Fibroblast of skin of left quadriceps (primary cell): Measurements from ENCODE around the gene XAB2.

Experiments used
- DNase-seq, 2 experiments: peaks; one replicate each; pipeline ENCODE4 v3.0.0-alpha.2; 2013; ENCODE audit warnings: low read depth in 2 of 2

Gene XAB2

GRCh38 chr19:7611541-7612279, 17.6 kb downstream of the XAB2 start:
- DNase-seq = no peak

- DNase-seq = no peak
Observed at GRCh38 chr19:7610491-7611240, 18.7 kb downstream of the XAB2 start.

- DNase-seq = no peak
Observed at GRCh38 chr19:7607874-7608560, 21.3 kb downstream of the XAB2 start.

GRCh38 chr19:7607212-7607873, 22.0 kb downstream of the XAB2 start:
- DNase-seq = no peak

- DNase-seq = no peak
Observed at GRCh38 chr19:7606289-7606688, 23.1 kb downstream of the XAB2 start.

GRCh38 chr19:7605490-7606222, 23.7 kb downstream of the XAB2 start:
- no peak for DNase-seq

- DNase-seq = no peak
Observed at GRCh38 chr19:7603919-7604318, 25.4 kb downstream of the XAB2 start.

GRCh38 chr19:7602935-7603497, 26.3 kb downstream of the XAB2 start:
- no peak for DNase-seq

GRCh38 chr19:7602240-7602934, 27.0 kb downstream of the XAB2 start:
- DNase-seq = no peak

GRCh38 chr19:7600721-7601120, 28.6 kb downstream of the XAB2 start:
- DNase-seq = no peak

- DNase-seq = no peak
Observed at GRCh38 chr19:7598180-7598579, 31.2 kb downstream of the XAB2 start.

- DNase-seq = no peak
Observed at GRCh38 chr19:7597689-7598088, 31.7 kb downstream of the XAB2 start.

- DNase-seq = no peak
Observed at GRCh38 chr19:7596211-7596937, 33.0 kb downstream of the XAB2 start.

- DNase-seq = peak; percentile 4 to 8
Observed at GRCh38 chr19:7595466-7596133, 33.7 kb downstream of the XAB2 start, which contains the start of gene CAMSAP3. TSS of gene CAMSAP3 (plus strand) at chr19:7595863. CDS start at chr19:7596003, 140 bp downstream.

- no peak for DNase-seq
Observed at GRCh38 chr19:7590256-7590655, 39.1 kb downstream of the XAB2 start.

GRCh38 chr19:7589822-7590221, 39.5 kb downstream of the XAB2 start:
- no peak for DNase-seq

GRCh38 chr19:7582446-7582845, 46.9 kb downstream of the XAB2 start:
- no peak for DNase-seq

GRCh38 chr19:7579182-7579581, 50.2 kb downstream of the XAB2 start:
- no peak for DNase-seq

GRCh38 chr19:7578127-7578526, 51.2 kb downstream of the XAB2 start:
- no peak for DNase-seq
